BLaER1 treated with 17β-estradiol and CSF1 and Interleukin-3, amounts not matched to agents 10 nM and 100 nM (cell line): Measurements from ENCODE around the gene LRRK1.

Source experiments
- H3K27ac ChIP-seq, 11 experiments: shearing (Covaris generic); formaldehyde crosslinking; 2 replicates each; pipeline ENCODE4 v1.8.1; 2022
- H3K27me3 ChIP-seq, 11 experiments: shearing (Covaris generic); formaldehyde crosslinking; 2 replicates each; pipeline ENCODE4 v1.8.1; 2022
- H3K36me3 ChIP-seq, 11 experiments: shearing (Covaris generic); formaldehyde crosslinking; 2 replicates each; pipeline ENCODE4 v1.8.1; 2022
- H3K4me1 ChIP-seq, 10 experiments: shearing (Covaris generic); formaldehyde crosslinking; 2 replicates each; pipeline ENCODE4 v1.8.1; 2022
- H3K4me2 ChIP-seq, 11 experiments: shearing (Covaris generic); formaldehyde crosslinking; 2 replicates each; pipeline ENCODE4 v1.8.1; 2022
- H3K4me3 ChIP-seq, 10 experiments: shearing (Covaris generic); formaldehyde crosslinking; 2 replicates each; pipeline ENCODE4 v1.8.1; 2022
- H3K9ac ChIP-seq, 11 experiments: shearing (Covaris generic); formaldehyde crosslinking; 2 replicates each; pipeline ENCODE4 v1.8.1; 2022
- H3K9me3 ChIP-seq, 11 experiments: shearing (Covaris generic); formaldehyde crosslinking; replicated peaks in 1 of 11; 2 replicates each; pipeline ENCODE4 v1.8.1; 2022
- H4K20me1 ChIP-seq, 11 experiments: shearing (Covaris generic); formaldehyde crosslinking; 2 replicates each; pipeline ENCODE4 v1.8.1; 2022
- Cebpa-rat ChIP-seq, 11 experiments: shearing (Covaris generic); IDR thresholded peaks; 2 replicates each; pipeline ENCODE4 v1.8.1; 2022

LRRK1 gene

GRCh38 chr15:100994597-100995446 lies 75.7 kb downstream of the LRRK1 start:
- Histone ChIP-seq H3K36me3 (no peaks in the 10 kb centered on the region), H3K9ac (no peak overlapping the region), H3K4me3 (no peak overlapping the region), H3K27me3 (no peaks in the 10 kb centered on the region), H3K4me1 (peaks cover 0 to 8% (median 0%) of the 10 kb centered on the region in 10 experiments; a peak in 6 of 20 replicates), H4K20me1 (no peaks in the 10 kb centered on the region), H3K4me2 (peak overlapping the region in 2 of 11 experiments; percentile 8 to 49; a peak in 2 of 22 replicates), H3K27ac (no peak overlapping the region), H3K9me3 (no peaks in the 10 kb centered on the region)
- no peak for TF ChIP-seq Cebpa-rat (IDR thresholded peaks at IDR 0.05)

GRCh38 chr15:100995471-100996430 lies 76.6 kb downstream of the LRRK1 start:
- no peak for TF ChIP-seq Cebpa-rat (IDR thresholded peaks at IDR 0.05)
- Histone ChIP-seq H3K36me3 (no peaks in the 10 kb centered on the region), H3K9me3 (no peaks in the 10 kb centered on the region), H3K4me3 (no peak overlapping the region), H3K9ac (no peak overlapping the region), H3K27me3 (no peaks in the 10 kb centered on the region), H3K4me1 (peaks cover 0 to 8% (median 0%) of the 10 kb centered on the region in 10 experiments; a peak in 6 of 20 replicates), H3K27ac (no peak overlapping the region), H3K4me2 (no peak overlapping the region), H4K20me1 (no peaks in the 10 kb centered on the region)

- H3K27ac ChIP-seq, result no peak overlapping the region
- no peak overlapping the region for H3K4me3 ChIP-seq
- H3K27me3 ChIP-seq, result no peaks in the 10 kb centered on the region
- TF ChIP-seq Cebpa-rat (IDR thresholded peaks at IDR 0.05), result no peak
- H3K4me1 ChIP-seq, result peaks cover 0 to 8% (median under 1%) of the 10 kb centered on the region in 10 experiments; a peak in 7 of 20 replicates
- no peaks in the 10 kb centered on the region for H4K20me1 ChIP-seq
- H3K9me3 ChIP-seq, result no peaks in the 10 kb centered on the region
- H3K36me3 ChIP-seq, result no peaks in the 10 kb centered on the region
- no peak overlapping the region for H3K4me2 ChIP-seq
- no peak overlapping the region for H3K9ac ChIP-seq
Measured at GRCh38 chr15:100997442-100997841, 78.3 kb downstream of the LRRK1 start.

GRCh38 chr15:100998630-100999029 lies 79.5 kb downstream of the LRRK1 start:
- H3K27ac ChIP-seq, result no peak overlapping the region
- no peak overlapping the region for H3K9ac ChIP-seq
- H3K36me3 ChIP-seq, result no peaks in the 10 kb centered on the region
- H3K27me3 ChIP-seq, result no peaks in the 10 kb centered on the region
- H4K20me1 ChIP-seq, result no peaks in the 10 kb centered on the region
- H3K9me3 ChIP-seq, result peaks cover 0 to 7% (median 3%) of the 10 kb centered on the region in 11 experiments; a peak in 16 of 22 replicates
- no peak for TF ChIP-seq Cebpa-rat (IDR thresholded peaks at IDR 0.05)
- no peak overlapping the region for H3K4me2 ChIP-seq
- no peak overlapping the region for H3K4me3 ChIP-seq
- peaks cover 0 to 14% (median 6%) of the 10 kb centered on the region in 10 experiments; a peak in 10 of 20 replicates for H3K4me1 ChIP-seq

GRCh38 chr15:100999369-100999768 lies 80.2 kb downstream of the LRRK1 start:
- Histone ChIP-seq H3K4me1 (peaks cover 0 to 14% (median 5%) of the 10 kb centered on the region in 10 experiments; a peak in 10 of 20 replicates), H3K4me3 (no peak overlapping the region), H3K36me3 (no peaks in the 10 kb centered on the region), H3K9me3 (peaks cover 0 to 14% (median 10%) of the 10 kb centered on the region in 11 experiments; a peak in 19 of 22 replicates), H3K27ac (no peak overlapping the region), H4K20me1 (no peaks in the 10 kb centered on the region), H3K9ac (no peak overlapping the region), H3K4me2 (no peak overlapping the region), H3K27me3 (no peaks in the 10 kb centered on the region)
- no peak for TF ChIP-seq Cebpa-rat (IDR thresholded peaks at IDR 0.05)

- Histone ChIP-seq H3K27me3 (no peaks in the 10 kb centered on the region), H3K4me2 (no peak overlapping the region), H3K4me1 (peaks cover 0 to 14% (median 0%) of the 10 kb centered on the region in 10 experiments; a peak in 4 of 20 replicates), H3K9me3 (peaks cover 5 to 23% (median 19%) of the 10 kb centered on the region in 11 experiments), H3K36me3 (no peaks in the 10 kb centered on the region), H4K20me1 (no peaks in the 10 kb centered on the region), H3K27ac (no peak overlapping the region), H3K9ac (no peak overlapping the region), H3K4me3 (no peak overlapping the region)
- TF ChIP-seq Cebpa-rat (IDR thresholded peaks at IDR 0.05), result no peak
Measured at GRCh38 chr15:101000271-101000681, 81.1 kb downstream of the LRRK1 start.

GRCh38 chr15:101001056-101001455 lies 81.9 kb downstream of the LRRK1 start:
- Histone ChIP-seq H3K9me3 (peaks cover 9 to 27% (median 25%) of the 10 kb centered on the region in 11 experiments), H3K27ac (no peak overlapping the region), H3K4me2 (no peak overlapping the region), H3K36me3 (no peaks in the 10 kb centered on the region), H3K27me3 (no peaks in the 10 kb centered on the region), H3K4me1 (peaks cover 0 to 14% (median 0%) of the 10 kb centered on the region in 10 experiments; a peak in 4 of 20 replicates), H4K20me1 (no peaks in the 10 kb centered on the region), H3K4me3 (no peak overlapping the region), H3K9ac (no peak overlapping the region)
- TF ChIP-seq Cebpa-rat (IDR thresholded peaks at IDR 0.05), result no peak

GRCh38 chr15:101001796-101002195 lies 82.6 kb downstream of the LRRK1 start:
- TF ChIP-seq Cebpa-rat (IDR thresholded peaks at IDR 0.05), result no peak
- no peaks in the 10 kb centered on the region for H4K20me1 ChIP-seq
- no peak overlapping the region for H3K4me2 ChIP-seq
- H3K9ac ChIP-seq, result no peak overlapping the region
- no peaks in the 10 kb centered on the region for H3K36me3 ChIP-seq
- no peak overlapping the region for H3K27ac ChIP-seq
- no peak overlapping the region for H3K4me3 ChIP-seq
- peaks cover 9 to 27% (median 25%) of the 10 kb centered on the region in 11 experiments for H3K9me3 ChIP-seq
- H3K4me1 ChIP-seq, result peaks cover 0 to 14% (median 0%) of the 10 kb centered on the region in 10 experiments; a peak in 4 of 20 replicates
- H3K27me3 ChIP-seq, result no peaks in the 10 kb centered on the region
